Progenitor cell of endocrine pancreas (in vitro differentiated cells): ENCODE data around the gene MC5R. TPM values are rescaled to one million over a fixed set of nuclear protein-coding genes. Genes with fewer than 3 reads are reported as not detected.

Source experiments
- DNase-seq: peaks from one replicate; pipeline ENCODE4 v3.0.0; 2021; ENCODE audit warnings: low spot score; ENCODE audit not compliant: unreplicated experiment
- H3K27ac Mint-ChIP-seq: 2 replicates; pipeline ENCODE4 v1.8.0; 2021; ENCODE audit warnings: mild to moderate bottlenecking, moderate library complexity, mixed read lengths
- H3K27me3 Mint-ChIP-seq: 2 replicates; pipeline ENCODE4 v1.8.0; 2021; ENCODE audit warnings: mixed read lengths
- H3K36me3 Mint-ChIP-seq: 2 replicates; pipeline ENCODE4 v1.8.0; 2022; ENCODE audit warnings: mixed read lengths; ENCODE audit not compliant: insufficient read depth
- H3K4me1 Mint-ChIP-seq: 2 replicates; pipeline ENCODE4 v1.8.0; 2021; ENCODE audit warnings: low read depth, mixed read lengths
- H3K4me3 Mint-ChIP-seq: 2 replicates; pipeline ENCODE4 v1.8.0; 2021; ENCODE audit warnings: low read depth, mild to moderate bottlenecking, moderate library complexity, mixed read lengths
- H3K9me3 Mint-ChIP-seq: 2 replicates; pipeline ENCODE4 v1.8.0; 2021; ENCODE audit warnings: low read depth, mixed read lengths
- CTCF ChIP-seq: fragments of 200-600 bp; sonication (generic); IDR thresholded peaks from one replicate; pipeline ENCODE4 v1.5.0; 2021; ENCODE audit warnings: antibody characterized with exemption, mild to moderate bottlenecking; ENCODE audit not compliant: unreplicated experiment
- total RNA-seq: library from RNA; stranded (reverse); gene quantifications from 2 replicates; pipeline ENCODE4 v1.2.1, GENCODE V29; 2021

Gene MC5R
- total RNA-seq, 1 donor from 2014 or later, result not detected

GRCh38 chr18:13808294-13809042 lies 15.5 kb upstream of the MC5R start:
- peaks cover 32% of the 10 kb centered on the region for H3K4me1 Mint-ChIP-seq
- H3K36me3 Mint-ChIP-seq, result no peaks in the 10 kb centered on the region
- peaks cover under 1% of the 10 kb centered on the region for H3K27me3 Mint-ChIP-seq
- no peak overlapping the region for H3K4me3 Mint-ChIP-seq
- TF ChIP-seq CTCF, result no peak
- H3K27ac Mint-ChIP-seq, result no peak overlapping the region
- DNase-seq, result no peak
- no peaks in the 10 kb centered on the region for H3K9me3 Mint-ChIP-seq

GRCh38 chr18:13809043-13809430 lies 14.9 kb upstream of the MC5R start:
- no peaks in the 10 kb centered on the region for H3K36me3 Mint-ChIP-seq
- H3K27ac Mint-ChIP-seq, result no peak overlapping the region
- DNase-seq, result no peak
- TF ChIP-seq CTCF, result no peak
- peaks cover 32% of the 10 kb centered on the region for H3K4me1 Mint-ChIP-seq
- H3K9me3 Mint-ChIP-seq, result no peaks in the 10 kb centered on the region
- H3K27me3 Mint-ChIP-seq, result no peaks in the 10 kb centered on the region
- no peak overlapping the region for H3K4me3 Mint-ChIP-seq

GRCh38 chr18:13809531-13810255 lies 14.3 kb upstream of the MC5R start:
- H3K4me1 Mint-ChIP-seq, result peaks cover 32% of the 10 kb centered on the region
- H3K27ac Mint-ChIP-seq, result peak overlapping the region; percentile 86
- TF ChIP-seq CTCF, result no peak
- no peaks in the 10 kb centered on the region for H3K36me3 Mint-ChIP-seq
- DNase-seq, result no peak
- H3K4me3 Mint-ChIP-seq, result no peak overlapping the region
- no peaks in the 10 kb centered on the region for H3K9me3 Mint-ChIP-seq
- H3K27me3 Mint-ChIP-seq, result no peaks in the 10 kb centered on the region

GRCh38 chr18:13810950-13811485 lies 12.9 kb upstream of the MC5R start:
- Mint-ChIP-seq H3K4me1 (peaks cover 29% of the 10 kb centered on the region), H3K36me3 (no peaks in the 10 kb centered on the region), H3K4me3 (no peak overlapping the region), H3K27me3 (no peaks in the 10 kb centered on the region), H3K9me3 (no peaks in the 10 kb centered on the region), H3K27ac (no peak overlapping the region)
- no peak for DNase-seq
- no peak for TF ChIP-seq CTCF

GRCh38 chr18:13811993-13812392 lies 12.0 kb upstream of the MC5R start:
- Mint-ChIP-seq H3K9me3 (no peaks in the 10 kb centered on the region), H3K27me3 (no peaks in the 10 kb centered on the region), H3K36me3 (no peaks in the 10 kb centered on the region), H3K27ac (no peak overlapping the region), H3K4me1 (peaks cover 24% of the 10 kb centered on the region), H3K4me3 (no peak overlapping the region)
- DNase-seq, result no peak
- TF ChIP-seq CTCF, result peak; percentile 43
